Epidermal melanocyte (primary cell): ENCODE measurements around the gene MYO1D.
"Not testable (repeated sequence)": the region's sequence is repeated elsewhere in the genome, so short reads cannot be mapped to it uniquely, and the experiment has no call there.

Experiments used
- DNase-seq: peaks from one replicate; pipeline ENCODE4 v3.0.0; 2011; ENCODE audit warnings: low spot score; ENCODE audit not compliant: insufficient read length

MYO1D gene

GRCh38 chr17:32859857-32860525 lies 16.9 kb downstream of the MYO1D start:
- no peak for DNase-seq

DNA sequence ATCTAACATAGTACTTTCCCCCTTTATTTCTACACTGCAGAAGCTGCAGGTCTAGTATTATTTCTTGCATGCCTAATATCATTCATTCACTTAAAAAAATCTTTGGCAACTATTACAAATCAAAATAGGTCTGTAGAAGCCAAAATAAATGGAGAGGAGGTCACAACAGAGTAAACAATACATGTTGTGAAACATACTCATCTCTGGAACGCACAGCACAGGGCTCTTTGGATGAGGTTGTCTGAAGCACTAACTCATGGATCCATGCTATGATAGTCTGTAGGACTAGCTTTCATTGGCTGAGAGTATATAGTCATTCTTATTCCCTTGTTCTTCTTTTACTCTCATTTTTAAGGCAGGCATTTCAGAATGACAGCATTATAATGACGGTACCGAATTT lies 21.3 kb downstream of the MYO1D start:
- no peak for DNase-seq

- no peak for DNase-seq
These were observed 22.0 kb downstream of the MYO1D start for GRCh38 chr17:32854832-32855389.

DNA sequence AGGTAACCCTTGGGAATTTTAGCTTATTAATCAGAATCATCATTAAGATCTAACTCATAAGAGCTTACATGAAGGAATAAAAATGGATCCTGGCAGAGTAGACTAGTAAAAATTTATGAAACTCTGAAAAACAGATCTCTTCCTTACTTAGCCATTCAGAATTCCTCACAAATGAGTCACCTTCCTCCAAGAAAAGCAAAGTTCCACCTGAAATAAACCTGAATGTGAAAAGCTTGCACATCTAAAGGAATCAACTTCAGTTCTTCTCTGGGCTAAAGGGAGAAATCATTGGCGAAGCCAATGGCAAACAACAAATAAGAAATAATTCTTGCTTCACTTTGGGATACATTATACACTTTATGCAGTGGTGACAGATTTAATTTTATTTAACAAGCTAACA lies 22.7 kb downstream of the MYO1D start:
- DNase-seq: no peak

- no peak for DNase-seq
These were observed 24.1 kb downstream of the MYO1D start for GRCh38 chr17:32852811-32853210.

- DNase-seq: peak; percentile 33
These were observed 27.0 kb downstream of the MYO1D start for GRCh38 chr17:32849879-32850278.

DNA sequence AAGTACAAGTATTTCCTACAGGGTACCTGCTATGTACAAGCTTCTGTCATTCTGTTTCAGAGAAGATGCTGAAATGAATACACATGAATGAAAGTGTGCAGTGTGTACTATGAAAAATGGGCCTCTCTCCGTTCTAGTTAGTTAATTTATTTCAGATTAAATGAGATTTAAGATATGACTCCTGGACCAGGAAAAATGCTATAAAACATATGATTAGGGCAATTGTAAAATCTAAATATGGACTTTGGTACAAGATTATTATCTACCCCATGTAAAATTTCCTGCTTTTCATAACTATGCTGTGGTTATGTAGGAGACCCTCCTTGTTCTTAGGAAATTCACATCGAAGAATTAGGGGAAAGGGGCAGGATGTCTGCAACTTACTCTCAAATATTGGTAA lies 28.9 kb downstream of the MYO1D start:
- no peak for DNase-seq

DNA sequence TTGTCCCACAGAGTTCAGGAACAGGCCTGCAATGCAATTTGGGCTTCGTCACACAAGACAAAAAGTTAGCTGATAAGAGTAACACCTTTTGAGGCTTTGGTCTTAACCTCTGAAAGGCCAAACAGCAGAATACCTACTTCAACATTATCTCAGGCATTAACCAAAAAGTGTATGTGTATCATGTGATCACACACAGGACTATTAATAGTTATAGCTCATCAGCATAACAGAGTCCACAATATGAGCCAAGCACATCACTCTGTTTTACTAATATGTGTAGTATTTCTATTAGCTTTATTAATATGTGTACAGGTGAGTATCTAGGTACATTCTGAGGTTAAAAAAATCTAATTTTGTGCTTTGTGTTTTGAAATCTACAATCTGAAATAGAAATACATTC lies 30.8 kb downstream of the MYO1D start:
- no peak for DNase-seq

GRCh38 chr17:32840241-32840640 lies 36.7 kb downstream of the MYO1D start:
- no peak for DNase-seq

- no peak for DNase-seq
These were observed 40.4 kb downstream of the MYO1D start for GRCh38 chr17:32836527-32836926.

DNA sequence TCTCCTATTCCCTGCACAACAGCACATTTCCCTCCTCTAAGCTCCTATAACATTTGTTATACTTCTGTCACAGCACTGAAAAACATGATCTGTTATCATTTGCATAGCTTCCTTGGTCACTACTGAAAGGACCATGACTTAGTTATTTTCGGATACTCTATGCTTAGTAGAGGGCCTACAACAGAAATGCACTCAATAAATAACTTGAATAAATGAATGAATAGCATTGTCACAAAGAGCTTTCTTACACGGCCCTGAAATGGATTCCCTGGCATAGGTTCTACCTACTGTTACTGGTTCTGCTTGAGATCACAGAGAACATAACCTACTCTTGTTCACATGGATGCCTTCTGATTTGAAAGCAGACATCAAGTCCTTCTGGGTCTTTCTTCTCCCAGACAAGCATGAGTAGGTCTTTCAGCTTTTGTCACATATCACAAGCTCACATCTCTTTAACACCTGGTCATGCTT lies 41.6 kb downstream of the MYO1D start:
- DNase-seq: no peak

GRCh38 chr17:32834104-32834503 lies 42.8 kb downstream of the MYO1D start:
- DNase-seq: no peak

GRCh38 chr17:32833526-32833925 lies 43.4 kb downstream of the MYO1D start:
- no peak for DNase-seq

GRCh38 chr17:32833076-32833475 lies 43.8 kb downstream of the MYO1D start:
- no peak for DNase-seq

- DNase-seq: no peak
These were observed 45.2 kb downstream of the MYO1D start for GRCh38 chr17:32831627-32832243.

DNA sequence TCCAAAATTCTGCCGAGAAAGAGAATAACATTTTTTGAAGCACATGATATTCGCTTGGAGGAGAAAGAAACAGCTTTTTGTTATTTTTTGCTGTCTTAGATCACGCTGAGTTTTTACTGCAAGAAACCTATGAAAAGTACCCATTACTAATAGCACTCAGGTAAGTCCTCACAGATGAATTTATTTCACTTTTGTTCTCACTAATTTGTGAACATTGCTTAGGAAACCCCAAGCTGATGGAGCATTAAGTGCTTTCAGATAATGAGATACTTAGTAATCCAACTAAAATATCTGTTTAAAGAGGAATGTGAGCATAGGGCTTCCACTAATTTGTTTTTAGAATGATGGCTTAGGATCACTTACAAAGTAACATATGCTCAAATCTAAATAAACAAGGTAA lies 45.7 kb downstream of the MYO1D start:
- no peak for DNase-seq

- DNase-seq: no peak
These were observed 48.1 kb downstream of the MYO1D start for GRCh38 chr17:32828822-32829221.

GRCh38 chr17:32827227-32827626 lies 49.7 kb downstream of the MYO1D start:
- DNase-seq: no peak

DNA sequence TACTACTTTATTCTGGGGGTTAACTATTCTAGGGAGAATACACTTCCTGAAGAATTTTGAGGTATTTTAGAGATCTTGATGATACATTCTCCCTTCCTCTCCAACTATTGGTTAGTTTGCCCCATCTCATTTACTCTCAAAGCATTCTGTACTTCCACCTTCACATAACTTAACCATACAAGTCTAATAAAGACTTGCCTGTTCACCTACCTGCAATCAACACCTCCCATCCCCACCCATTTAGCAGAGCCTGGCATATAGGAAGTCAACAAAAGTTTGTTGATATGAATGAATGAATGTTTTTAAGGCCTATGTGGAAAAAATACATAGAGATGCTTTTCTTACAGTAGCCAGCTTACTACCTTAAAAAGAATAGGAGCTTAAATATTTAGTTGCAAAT lies 50.8 kb downstream of the MYO1D start:
- DNase-seq: no peak

- DNase-seq: no peak
These were observed 52.6 kb downstream of the MYO1D start for GRCh38 chr17:32824334-32824733.

DNA sequence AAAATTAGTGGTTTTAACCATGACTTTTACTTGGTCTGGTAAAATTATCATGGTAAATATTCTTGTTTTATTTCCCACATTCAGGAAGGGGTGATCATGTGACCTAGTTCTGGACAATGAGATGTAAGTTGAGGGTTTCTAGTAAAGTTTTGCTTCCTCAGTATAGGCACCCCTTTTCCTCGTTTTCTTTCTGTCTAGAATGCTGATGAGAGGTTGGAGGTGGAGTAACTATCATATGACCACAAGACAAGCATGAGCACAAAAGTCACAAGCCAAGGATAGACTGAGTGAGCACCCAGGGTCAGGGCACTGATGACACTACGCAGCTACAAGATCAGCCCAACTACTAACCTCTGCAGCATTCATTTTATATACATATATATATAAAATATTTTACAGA lies 53.9 kb downstream of the MYO1D start:
- no peak for DNase-seq

DNA sequence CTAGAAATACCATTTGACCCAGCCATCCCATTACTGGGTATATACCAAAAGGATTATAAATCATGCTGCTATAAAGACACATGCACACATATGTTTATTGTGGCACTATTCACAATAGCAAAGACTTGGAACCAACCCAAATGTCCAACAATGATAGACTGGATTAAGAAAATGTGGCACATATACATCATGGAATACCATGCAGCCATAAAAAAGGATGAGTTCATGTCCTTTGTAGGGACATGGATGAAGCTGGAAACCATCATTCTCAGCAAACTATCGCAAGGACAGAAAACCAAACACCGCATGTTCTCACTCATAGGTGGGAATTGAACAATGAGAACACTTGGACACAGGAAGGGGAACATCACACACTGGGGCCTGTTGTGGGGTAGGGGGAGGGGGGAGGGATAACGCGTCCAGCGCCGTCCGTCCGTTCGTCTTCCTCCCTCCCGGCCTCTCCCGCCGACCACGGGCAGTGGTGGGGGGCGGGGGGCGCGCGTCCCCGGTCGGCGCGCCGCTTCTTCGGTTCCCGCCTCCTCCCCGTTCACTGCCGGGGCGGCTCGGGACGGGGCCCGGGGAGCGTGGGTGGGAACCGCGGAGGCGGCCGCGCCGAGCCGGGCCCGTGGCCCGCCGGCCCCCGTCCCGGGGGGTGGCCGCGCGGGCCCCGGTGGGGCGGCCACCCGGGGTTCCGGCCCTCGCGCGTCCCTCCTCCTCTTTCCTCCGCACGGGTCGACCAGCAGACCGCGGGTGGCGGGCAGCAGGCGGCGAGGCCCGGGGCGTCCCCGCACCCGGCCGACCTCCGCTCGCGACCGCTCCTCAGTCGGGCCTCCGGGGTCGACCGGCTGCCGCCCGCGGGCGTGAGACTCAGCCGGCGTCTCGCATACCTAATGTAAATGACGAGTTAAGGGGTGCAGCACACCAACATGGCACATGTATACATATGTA lies 54.7 kb downstream of the MYO1D start:
- not testable (repeated sequence) for DNase-seq
